ENCODE data around the gene FBXO30. TPM values are rescaled to one million over a fixed set of nuclear protein-coding genes. Genes with fewer than 3 reads are reported as not detected.

FBXO30 gene
- total RNA-seq, 1 donor from 2014 or later = 10.1 TPM

DNA sequence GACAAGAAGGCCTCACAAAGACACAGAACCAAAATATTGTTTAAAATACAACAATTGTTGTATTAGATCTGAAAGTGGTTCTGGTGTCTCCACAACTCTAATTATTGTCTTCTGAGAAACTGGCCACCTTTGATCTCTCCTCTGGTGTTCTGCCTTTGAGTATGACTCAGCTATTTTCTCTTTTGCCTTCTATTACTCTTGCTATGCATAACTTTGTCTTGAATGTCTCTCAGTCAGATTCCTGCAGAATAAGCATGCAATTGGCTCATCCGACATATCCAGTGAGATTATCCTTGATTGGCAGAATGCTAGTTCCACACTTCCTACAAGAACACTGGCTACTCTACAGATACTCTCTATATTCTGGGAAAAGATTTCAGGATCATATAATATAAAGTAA, 65.0 kb downstream of the FBXO30 start:
- TF ChIP-seq CTCF (IDR thresholded peaks at IDR 0.05; ENCODE audit: insufficient read depth, low read length, poor library complexity, severe bottlenecking) = no peak
- peak; percentile 10 for DNase-seq (ENCODE audit: low read depth)
- H3K4me3 ChIP-seq (ENCODE audit: low read depth, low read length) = no peak overlapping the region
- no peaks in the 10 kb centered on the region for H3K36me3 ChIP-seq (ENCODE audit: control insufficient read depth, insufficient read depth, low read length)
- no peaks in the 10 kb centered on the region for H3K27me3 ChIP-seq (ENCODE audit: control insufficient read depth, insufficient read depth, low read length)

GRCh38 chr6:145745861-145746260, 68.7 kb downstream of the FBXO30 start:
- Histone ChIP-seq H3K4me3 (ENCODE audit: low read depth, low read length) (no peak overlapping the region), H3K27me3 (ENCODE audit: control insufficient read depth, insufficient read depth, low read length) (no peaks in the 10 kb centered on the region), H3K36me3 (ENCODE audit: control insufficient read depth, insufficient read depth, low read length) (no peaks in the 10 kb centered on the region)
- no peak for TF ChIP-seq CTCF (IDR thresholded peaks at IDR 0.05; ENCODE audit: insufficient read depth, low read length, poor library complexity, severe bottlenecking)
- no peak for DNase-seq (ENCODE audit: low read depth)

DNA sequence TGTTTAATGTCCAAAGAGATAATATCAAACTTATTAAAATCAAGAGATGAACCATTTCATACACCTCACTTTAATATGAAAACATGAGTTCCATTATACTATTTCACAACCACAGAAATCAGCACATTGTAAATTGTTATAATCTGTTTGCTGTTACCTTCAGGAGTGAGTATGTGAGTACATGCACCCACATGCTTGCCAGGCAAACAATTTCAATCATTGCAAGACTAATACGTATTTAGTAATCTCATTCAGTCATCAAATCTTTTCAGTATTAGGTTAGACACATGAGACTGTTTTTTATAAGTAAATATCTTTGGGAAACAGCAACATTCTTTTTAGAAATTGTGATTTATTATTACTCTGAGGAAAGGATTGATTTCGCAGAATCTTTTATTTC, 70.0 kb downstream of the FBXO30 start:
- Histone ChIP-seq H3K27me3 (ENCODE audit: control insufficient read depth, insufficient read depth, low read length) (no peaks in the 10 kb centered on the region), H3K36me3 (ENCODE audit: control insufficient read depth, insufficient read depth, low read length) (no peaks in the 10 kb centered on the region), H3K4me3 (ENCODE audit: low read depth, low read length) (no peak overlapping the region)
- DNase-seq (ENCODE audit: low read depth) = no peak
- TF ChIP-seq CTCF (IDR thresholded peaks at IDR 0.05; ENCODE audit: insufficient read depth, low read length, poor library complexity, severe bottlenecking) = no peak

Other genes starting within 250 kb of the FBXO30 start
- gene EPM2A, start 79.3 kb downstream of the FBXO30 start, total RNA-seq = 7.1 and 7.3 TPM in 2 replicates
- gene SHPRH, start 149.6 kb upstream of the FBXO30 start, total RNA-seq = 10.2 and 11.2 TPM in 2 replicates
- under 0.01 TPM in 1 of 2 replicates, not detected in the other for gene GRM1, start 214.3 kb upstream of the FBXO30 start, total RNA-seq

Data from kidney epithelial cell (primary cell).